Mesenteric fat pad (tissue), 1 donor: ENCODE data around the gene CAPN2. TPM values are rescaled to one million over a fixed set of nuclear protein-coding genes. Genes with fewer than 3 reads are reported as not detected.
"Not testable (repeated sequence)": the region's sequence is repeated elsewhere in the genome, so short reads cannot be mapped to it uniquely, and the experiment has no call there.

Source experiments
- DNase-seq: peaks from one replicate; pipeline ENCODE4 v3.0.0-alpha.2; 2020; ENCODE audit warnings: low spot score
- total RNA-seq: library from RNA; stranded (reverse); fragmentation: NEBNext Ultra II Directional; extraction: Animal tissue kit (Norgen Biotek cat#: 25700); gene quantifications from one replicate; pipeline ENCODE4 v1.2.1, GENCODE V29; 2021
- donor health status: DM: yes; HTN: yes; CAD: no.

CAPN2 gene
- total RNA-seq, 1 donor from 2014 or later = 190 TPM

- no peak for DNase-seq
Measured at GRCh38 chr1:223784541-223784940, 72.2 kb downstream of the CAPN2 start.

- no peak for DNase-seq
Measured at GRCh38 chr1:223785808-223786207, 73.5 kb downstream of the CAPN2 start.

GRCh38 chr1:223788746-223789415 is 76.5 kb downstream of the CAPN2 start:
- no peak for DNase-seq

- no peak for DNase-seq
Measured at GRCh38 chr1:223792046-223792445, 79.7 kb downstream of the CAPN2 start.

GRCh38 chr1:223793716-223794115 is 81.4 kb downstream of the CAPN2 start:
- no peak for DNase-seq

GRCh38 chr1:223794136-223794880 is 82.0 kb downstream of the CAPN2 start:
- DNase-seq = no peak

GRCh38 chr1:223796210-223796609 is 83.9 kb downstream of the CAPN2 start:
- no peak for DNase-seq

GRCh38 chr1:223802032-223802431 is 89.7 kb downstream of the CAPN2 start:
- DNase-seq = no peak

- DNase-seq = no peak
Measured at GRCh38 chr1:223802602-223803001, 90.3 kb downstream of the CAPN2 start.

- DNase-seq = no peak
Measured at GRCh38 chr1:223803211-223803610, 90.9 kb downstream of the CAPN2 start.

- not testable (repeated sequence) for DNase-seq
Measured at GRCh38 chr1:223809905-223810304, 97.6 kb downstream of the CAPN2 start.

GRCh38 chr1:223810586-223810985 is 98.2 kb downstream of the CAPN2 start:
- DNase-seq = no peak

- DNase-seq = no peak
Measured at GRCh38 chr1:223811634-223812101, 99.3 kb downstream of the CAPN2 start.

- DNase-seq = no peak
Measured at GRCh38 chr1:223813645-223814044, 101.3 kb downstream of the CAPN2 start.

GRCh38 chr1:223815020-223815853 is 102.9 kb downstream of the CAPN2 start:
- DNase-seq = no peak

- DNase-seq = no peak
Measured at GRCh38 chr1:223815865-223816264, 103.5 kb downstream of the CAPN2 start.

- DNase-seq = not testable (repeated sequence)
Measured at GRCh38 chr1:223817265-223817664, 104.9 kb downstream of the CAPN2 start.

- no peak for DNase-seq
Measured at GRCh38 chr1:223819730-223820514, 107.6 kb downstream of the CAPN2 start.

- no peak for DNase-seq
Measured at GRCh38 chr1:223820515-223820858, 108.1 kb downstream of the CAPN2 start.

- DNase-seq = no peak
Measured at GRCh38 chr1:223820971-223821370, 108.6 kb downstream of the CAPN2 start.

GRCh38 chr1:223824287-223824686 is 111.9 kb downstream of the CAPN2 start:
- no peak for DNase-seq
